ENCODE data around the gene TM9SF3. TPM values are rescaled to one million over a fixed set of nuclear protein-coding genes. Genes with fewer than 3 reads are reported as not detected.
"Not testable (repeated sequence)": the region's sequence is repeated elsewhere in the genome, so short reads cannot be mapped to it uniquely, and the experiment has no call there.

TM9SF3 gene
- polyA plus RNA-seq, 4 donors: 189 to 247 (median 241) TPM

DNA sequence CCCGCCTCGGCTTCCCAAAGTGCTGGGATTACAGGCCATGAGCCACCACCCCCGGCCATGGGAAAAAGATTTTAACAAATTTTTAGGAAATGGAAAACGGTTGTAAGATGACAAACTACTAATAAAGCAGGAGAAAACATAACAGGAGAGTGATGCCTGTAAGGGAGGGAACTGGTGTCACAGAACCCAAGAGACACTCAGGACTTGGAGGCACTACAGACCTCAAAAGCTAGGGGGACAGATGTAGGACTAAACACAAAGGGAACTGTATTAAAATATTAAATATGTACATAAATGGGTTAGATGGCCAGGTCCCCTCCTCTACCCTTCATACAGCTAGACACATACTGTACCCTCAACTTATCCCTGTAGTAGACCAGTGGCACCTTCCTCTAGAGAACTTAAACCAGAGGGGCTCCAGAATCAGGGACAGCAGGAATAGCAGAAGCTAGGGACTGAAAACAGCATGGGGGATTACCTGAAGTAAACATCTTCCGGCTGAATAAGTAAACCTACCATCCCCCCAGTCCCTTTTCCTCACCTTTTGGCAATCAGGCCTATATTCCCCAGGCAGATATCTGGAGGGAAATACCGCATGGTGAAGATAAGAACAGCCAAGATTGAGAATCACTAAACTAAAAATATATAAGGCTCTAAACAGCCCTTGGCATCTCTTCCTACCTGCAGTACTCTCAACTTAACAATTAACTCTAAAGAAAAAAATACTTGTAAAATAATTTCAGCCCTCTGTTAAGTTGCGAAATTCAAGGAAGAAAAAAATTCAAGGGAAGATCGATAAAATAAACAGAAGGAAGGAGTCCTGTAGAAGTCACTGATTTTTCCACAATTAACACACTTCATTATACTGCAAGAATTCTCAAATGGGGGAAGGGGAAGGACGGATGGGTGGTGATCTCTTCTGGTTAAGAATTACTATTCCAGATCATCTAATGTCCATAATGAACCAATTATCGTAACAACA, 15.5 kb downstream of the TM9SF3 start:
- no peak for DNase-seq (ENCODE audit: low read depth in 4 of 4, low spot score in 3 of 4)

DNA sequence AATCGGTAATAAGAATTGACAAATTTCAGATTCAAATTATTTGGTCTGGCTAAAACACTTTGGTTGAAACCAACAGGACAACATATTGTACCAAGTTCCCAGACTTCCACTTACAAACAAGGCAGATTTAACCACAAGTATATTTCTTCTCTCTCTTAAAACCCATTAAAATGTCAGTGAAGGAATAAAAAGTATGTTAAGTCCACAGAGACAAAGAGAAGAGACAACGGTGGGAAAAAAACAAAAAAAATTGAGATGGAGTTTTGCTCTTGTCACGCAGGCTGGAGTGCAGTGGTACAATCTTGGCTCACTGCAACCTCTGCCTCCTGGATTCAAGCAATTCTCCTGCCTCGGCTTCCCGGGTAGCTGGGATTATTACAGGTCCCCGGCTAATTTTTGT, 16.3 kb downstream of the TM9SF3 start:
- DNase-seq (ENCODE audit: low read depth in 4 of 4, low spot score in 3 of 4): no peak

DNA sequence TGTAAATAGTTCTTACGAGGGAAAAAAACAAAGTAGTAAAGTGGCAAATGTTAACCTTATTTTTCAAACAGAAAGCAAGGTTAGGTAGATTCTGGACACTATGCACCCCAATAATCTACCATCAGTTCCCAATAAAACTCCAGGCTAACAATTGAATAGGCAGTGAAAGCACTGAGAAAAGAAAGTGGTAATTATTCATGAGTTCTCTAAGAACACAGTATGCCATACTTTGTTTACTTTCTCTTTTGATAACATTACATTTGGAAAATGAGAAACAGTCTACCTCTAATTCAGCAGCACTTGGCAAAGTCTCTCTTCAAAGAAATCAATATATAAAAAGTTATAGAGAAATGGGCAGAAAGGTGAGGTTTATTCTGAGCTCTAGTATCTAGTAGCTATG, 18.4 kb downstream of the TM9SF3 start:
- DNase-seq (ENCODE audit: low read depth in 4 of 4, low spot score in 3 of 4): no peak

DNA sequence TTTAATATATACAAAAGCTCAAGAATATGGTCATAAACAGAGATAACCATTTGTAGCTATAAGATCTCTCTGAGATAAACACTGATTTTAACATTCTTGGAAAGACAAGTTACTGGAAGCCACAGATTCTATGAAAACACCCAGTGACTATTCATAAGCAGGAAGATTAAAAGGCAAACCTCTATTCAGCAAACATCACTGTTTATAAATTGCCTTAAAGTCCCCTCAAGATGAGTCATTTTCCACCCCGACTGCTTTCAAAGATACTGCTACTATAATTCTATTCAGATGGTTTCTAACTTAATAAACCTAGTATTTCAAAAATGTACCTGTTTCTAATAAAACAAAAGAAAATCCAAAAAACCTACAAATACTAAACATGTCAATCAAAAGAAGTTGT, 21.0 kb downstream of the TM9SF3 start:
- no peak for DNase-seq (ENCODE audit: low read depth in 4 of 4, low spot score in 3 of 4)

- no peak for DNase-seq (ENCODE audit: low read depth in 4 of 4, low spot score in 3 of 4)
Measured at GRCh38 chr10:96560966-96561887, 25.6 kb downstream of the TM9SF3 start.

- no peak for DNase-seq (ENCODE audit: low read depth in 4 of 4, low spot score in 3 of 4)
Measured at GRCh38 chr10:96560489-96560888, 26.3 kb downstream of the TM9SF3 start.

GRCh38 chr10:96556003-96556402, 30.8 kb downstream of the TM9SF3 start:
- peak in 1 of 4 donors; percentile 4 for DNase-seq (ENCODE audit: low read depth in 4 of 4, low spot score in 3 of 4)

DNA sequence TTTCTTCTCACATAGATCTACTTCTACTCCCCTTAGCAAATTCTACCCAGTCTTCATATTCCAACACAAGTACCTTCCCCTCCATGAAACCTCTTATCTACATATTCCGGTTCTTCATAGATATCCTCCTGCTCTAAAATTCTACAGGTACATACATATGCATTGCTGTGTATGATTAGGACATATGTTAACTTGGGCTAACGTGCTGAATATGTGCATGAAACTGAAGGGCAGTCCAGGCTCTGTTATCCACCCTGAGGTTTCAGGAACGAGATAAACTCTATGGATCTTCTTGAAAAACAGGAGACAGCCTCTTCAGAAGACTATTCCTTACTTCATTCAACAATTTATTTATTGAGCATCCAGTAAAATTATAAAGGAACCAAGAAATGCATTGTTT, 31.5 kb downstream of the TM9SF3 start:
- DNase-seq (ENCODE audit: low read depth in 4 of 4, low spot score in 3 of 4): no peak

- DNase-seq (ENCODE audit: low read depth in 4 of 4, low spot score in 3 of 4): no peak
Measured at GRCh38 chr10:96548589-96548988, 38.2 kb downstream of the TM9SF3 start.

GRCh38 chr10:96545558-96545957, 41.3 kb downstream of the TM9SF3 start:
- not testable (repeated sequence) for DNase-seq (ENCODE audit: low read depth in 4 of 4, low spot score in 3 of 4)

GRCh38 chr10:96541921-96542320, 44.9 kb downstream of the TM9SF3 start:
- no peak for DNase-seq (ENCODE audit: low read depth in 4 of 4, low spot score in 3 of 4)

- DNase-seq (ENCODE audit: low read depth in 4 of 4, low spot score in 3 of 4): no peak
Measured at GRCh38 chr10:96540240-96540639, 46.6 kb downstream of the TM9SF3 start.

- DNase-seq (ENCODE audit: low read depth in 4 of 4, low spot score in 3 of 4): no peak
Measured at GRCh38 chr10:96538683-96539082, 48.1 kb downstream of the TM9SF3 start.

DNA sequence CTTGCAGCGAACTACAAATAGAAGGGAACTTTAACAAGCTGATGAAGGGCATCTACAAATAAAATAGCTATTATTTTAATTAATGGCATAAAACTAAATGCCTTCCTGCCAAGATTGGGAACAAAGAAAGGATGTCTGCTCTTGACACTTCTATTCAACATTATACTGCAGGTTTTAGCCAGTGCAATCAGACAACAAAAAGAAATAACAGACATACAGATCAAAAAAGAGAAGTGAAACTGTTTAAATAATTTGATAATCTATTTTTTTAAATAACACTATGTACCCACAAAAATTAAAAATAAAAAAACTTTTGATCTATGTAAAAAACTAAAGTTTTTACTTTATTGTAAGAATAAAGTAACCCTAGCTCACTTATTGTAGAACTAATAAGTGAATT, 50.7 kb downstream of the TM9SF3 start:
- DNase-seq (ENCODE audit: low read depth in 4 of 4, low spot score in 3 of 4): no peak

- no peak for DNase-seq (ENCODE audit: low read depth in 4 of 4, low spot score in 3 of 4)
Measured at GRCh38 chr10:96532523-96532922, 54.3 kb downstream of the TM9SF3 start.

- no peak for DNase-seq (ENCODE audit: low read depth in 4 of 4, low spot score in 3 of 4)
Measured at GRCh38 chr10:96529634-96530279, 57.1 kb downstream of the TM9SF3 start.

DNA sequence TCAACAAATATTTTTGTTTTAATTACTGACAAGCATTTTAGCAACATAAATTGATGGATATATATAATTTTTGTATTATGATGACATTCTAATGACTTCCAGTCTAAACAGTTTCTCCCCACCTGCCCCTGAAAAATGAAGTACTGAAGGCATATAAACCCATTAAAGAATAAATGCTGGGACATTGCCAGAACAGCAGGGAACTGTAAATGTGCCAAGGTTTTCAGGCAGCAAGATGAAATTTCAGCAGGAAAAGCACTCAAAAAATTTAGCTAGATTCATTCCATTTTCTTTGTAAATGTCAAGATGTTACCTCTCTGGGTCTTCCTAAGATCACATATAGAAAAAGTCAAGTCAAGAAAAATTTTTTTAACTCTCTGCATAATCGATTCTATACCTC, 62.1 kb downstream of the TM9SF3 start:
- no peak for DNase-seq (ENCODE audit: low read depth in 4 of 4, low spot score in 3 of 4)

DNA sequence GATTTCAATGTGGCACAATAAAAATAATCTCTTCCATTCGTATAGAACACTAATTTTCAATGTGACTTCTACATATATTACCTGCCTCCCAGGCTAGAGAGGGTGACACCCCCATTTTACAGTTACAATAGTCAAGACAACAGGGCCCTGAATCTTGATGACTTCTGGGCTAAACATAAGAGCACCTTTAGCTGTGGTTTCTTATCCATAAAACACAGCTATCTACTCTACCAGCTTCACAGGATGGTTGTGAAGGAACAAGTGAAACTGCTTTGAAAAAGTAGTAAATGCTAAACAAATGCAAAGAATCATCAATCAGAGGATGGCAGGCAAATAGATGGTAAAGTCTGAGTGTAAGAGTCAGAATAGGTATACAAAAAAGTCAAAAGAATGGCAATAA, 69.5 kb downstream of the TM9SF3 start:
- no peak for DNase-seq (ENCODE audit: low read depth in 4 of 4, low spot score in 3 of 4)

GRCh38 chr10:96516337-96516736, 70.5 kb downstream of the TM9SF3 start:
- no peak for DNase-seq (ENCODE audit: low read depth in 4 of 4, low spot score in 3 of 4)

GRCh38 chr10:96513698-96514561, 72.9 kb downstream of the TM9SF3 start, which contains the start of gene TLL2:
Gene TLL2 (minus strand): TSS chr10:96513926. CDS start chr10:96513685, 241 bp downstream.
- DNase-seq (ENCODE audit: low read depth in 4 of 4, low spot score in 3 of 4): peak; percentile 40 to 64 (median 56)

Measured in right renal pelvis (tissue), 4 donors.